GM21786 (cell line): ENCODE results near the gene GPBP1L1.
"Not testable (repeated sequence)": the region's sequence is repeated elsewhere in the genome, so short reads cannot be mapped to it uniquely, and the experiment has no call there.

Experiments
- ATAC-seq: cut with Tn5 transposase; IDR thresholded peaks from one replicate; pipeline ENCODE4 v1.9.1; 2021; ENCODE audit not compliant: unreplicated experiment

GPBP1L1 gene, protein sequence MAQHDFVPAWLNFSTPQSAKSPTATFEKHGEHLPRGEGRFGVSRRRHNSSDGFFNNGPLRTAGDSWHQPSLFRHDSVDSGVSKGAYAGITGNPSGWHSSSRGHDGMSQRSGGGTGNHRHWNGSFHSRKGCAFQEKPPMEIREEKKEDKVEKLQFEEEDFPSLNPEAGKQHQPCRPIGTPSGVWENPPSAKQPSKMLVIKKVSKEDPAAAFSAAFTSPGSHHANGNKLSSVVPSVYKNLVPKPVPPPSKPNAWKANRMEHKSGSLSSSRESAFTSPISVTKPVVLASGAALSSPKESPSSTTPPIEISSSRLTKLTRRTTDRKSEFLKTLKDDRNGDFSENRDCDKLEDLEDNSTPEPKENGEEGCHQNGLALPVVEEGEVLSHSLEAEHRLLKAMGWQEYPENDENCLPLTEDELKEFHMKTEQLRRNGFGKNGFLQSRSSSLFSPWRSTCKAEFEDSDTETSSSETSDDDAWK

DNA sequence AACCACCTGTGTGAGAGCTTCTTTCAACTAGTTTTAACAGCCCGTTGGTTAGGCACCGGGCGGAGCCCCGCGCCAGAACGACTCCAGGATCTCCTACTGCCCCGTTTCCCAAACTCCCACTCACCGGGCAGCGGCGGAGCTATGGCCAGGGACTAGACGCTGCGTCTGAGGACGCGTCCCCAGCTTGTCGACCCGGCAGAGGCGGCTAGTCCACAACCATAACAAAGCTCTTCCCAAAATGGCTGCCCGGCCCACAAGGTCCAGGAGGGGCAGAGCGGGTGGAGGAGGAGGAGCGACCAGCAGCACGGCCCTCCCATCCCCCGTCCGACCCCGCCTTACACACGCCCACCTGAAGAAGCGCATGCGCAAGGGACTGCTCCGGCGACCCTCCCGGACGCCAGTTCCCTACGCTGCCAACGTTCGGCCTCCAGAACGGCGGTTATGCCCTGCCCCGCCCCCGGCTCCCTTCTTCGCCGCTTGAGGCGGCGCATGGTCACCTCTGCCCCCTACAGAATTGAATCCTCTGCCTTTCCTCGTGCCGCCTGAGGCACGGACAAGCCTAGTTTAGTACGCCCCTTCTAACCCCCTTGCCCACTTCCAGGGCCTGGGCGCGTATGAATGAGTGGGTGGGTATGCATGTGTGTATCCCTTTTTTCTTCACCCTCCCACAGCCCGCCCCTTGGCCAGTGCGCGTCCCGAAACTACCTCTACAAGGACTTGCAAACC is at the start of gene GPBP1L1:
Gene GPBP1L1 (minus strand): TSS at position 246 of the 726 bp plus-strand sequence. CDS start 27,446 bp downstream, outside the sequence.
- peak; percentile 53 for ATAC-seq

DNA sequence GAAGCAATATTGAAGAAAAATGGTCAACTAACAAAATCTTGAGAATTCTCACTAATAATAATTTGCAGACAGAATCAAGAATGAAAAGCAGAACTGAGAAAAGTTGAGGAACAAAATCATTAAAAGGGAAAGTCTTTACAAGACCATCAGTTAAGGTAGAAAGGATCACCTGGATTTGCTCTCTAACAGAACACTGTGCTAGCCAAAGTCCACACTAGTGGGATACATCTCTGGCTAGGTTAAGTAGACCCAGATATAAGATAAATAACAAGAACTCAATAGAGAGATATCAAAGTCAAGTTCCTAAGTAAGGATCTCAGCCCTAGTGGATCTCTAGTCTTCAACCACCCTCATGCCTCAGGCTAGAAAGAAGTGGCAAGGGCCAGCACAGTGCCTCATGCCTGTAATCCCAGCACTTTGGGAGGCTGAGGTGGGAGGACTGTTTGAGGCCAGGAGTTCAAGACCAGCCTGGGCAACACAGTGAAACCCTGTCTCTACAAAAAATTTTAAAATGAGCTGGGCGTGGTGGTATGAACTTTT is 44.5 kb upstream of the GPBP1L1 start:
- no peak for ATAC-seq

DNA sequence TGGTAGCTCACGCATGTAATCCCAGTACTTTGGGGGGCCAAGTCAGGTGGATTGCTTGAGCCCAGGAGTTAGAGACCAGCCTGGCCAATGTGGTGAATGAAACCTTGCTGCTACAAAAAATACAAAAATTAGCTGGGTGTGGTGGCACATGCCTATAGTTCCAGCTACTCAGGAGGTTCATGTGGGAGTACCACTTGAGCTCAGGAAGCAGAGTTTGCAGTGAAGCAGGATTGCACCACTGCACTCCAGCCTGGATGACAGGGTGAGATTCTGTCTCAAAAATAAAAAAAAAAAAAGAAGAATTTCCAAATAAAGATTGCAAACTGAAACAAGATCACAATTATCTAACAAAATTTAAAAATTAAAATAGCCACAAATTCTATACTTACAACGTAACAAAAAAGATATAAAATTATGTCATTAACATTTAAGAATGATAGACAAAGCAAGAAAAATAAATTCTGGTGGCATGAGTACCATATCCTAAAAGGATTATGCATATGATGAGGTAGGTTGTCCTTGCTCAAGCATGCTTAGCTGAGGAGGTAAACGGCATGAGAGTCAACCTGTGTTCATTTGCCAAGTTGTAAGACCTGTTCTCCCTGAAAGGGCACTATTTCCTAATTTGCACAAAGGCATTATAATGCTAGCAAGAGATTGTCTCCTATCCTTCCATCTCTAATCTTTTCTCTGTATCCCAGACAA is 43.9 kb upstream of the GPBP1L1 start:
- no peak for ATAC-seq

DNA sequence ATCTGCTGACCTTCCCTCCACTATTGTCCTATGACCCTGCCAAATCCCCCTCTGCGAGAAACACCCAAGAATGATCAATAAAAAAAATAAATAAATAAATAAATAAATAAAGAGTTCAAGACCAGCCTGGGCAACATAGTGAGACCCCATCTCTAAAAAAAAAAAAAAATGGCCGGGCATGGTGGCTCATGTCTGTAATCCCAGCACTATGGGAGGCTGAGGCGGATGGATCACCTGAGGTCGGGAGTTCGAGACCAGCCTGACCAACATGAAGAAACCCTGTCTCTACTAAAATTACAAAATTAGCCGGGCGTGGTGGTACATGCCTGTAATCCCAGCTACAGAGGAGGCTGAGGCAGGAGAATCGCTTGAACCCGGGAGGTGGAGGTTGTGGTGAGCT is 39.7 kb upstream of the GPBP1L1 start:
- ATAC-seq = not testable (repeated sequence)

DNA sequence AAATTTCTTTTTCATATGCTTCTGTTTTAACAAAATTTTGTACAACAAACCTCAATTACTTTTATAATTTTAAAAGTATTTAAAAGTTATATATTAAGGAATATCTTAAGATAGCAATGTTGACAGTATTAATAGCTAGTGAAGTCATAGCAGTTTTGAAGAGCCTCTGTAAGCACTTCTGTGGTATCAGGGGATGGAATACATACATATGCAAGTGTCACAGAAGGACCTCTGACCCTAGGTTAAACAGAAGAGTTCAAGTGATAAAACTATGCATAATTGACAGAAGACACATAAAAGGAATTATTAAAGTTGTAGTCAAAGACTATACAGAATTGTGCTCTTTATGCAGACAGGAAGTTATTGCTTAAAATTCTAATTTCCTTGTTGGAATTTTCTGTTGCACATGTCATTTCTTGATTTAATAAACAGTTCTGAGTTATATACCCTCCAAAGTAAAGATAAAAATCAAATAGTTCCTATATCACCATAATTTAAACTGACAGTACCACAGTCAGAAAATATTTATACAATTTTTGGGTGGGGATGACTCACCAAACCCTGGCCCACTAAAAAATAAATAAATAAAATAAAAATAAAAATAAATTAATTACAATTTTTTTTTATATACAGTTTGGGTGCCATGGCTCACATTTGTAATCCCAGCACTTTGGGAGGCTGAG is 37.1 kb upstream of the GPBP1L1 start:
- no peak for ATAC-seq

DNA sequence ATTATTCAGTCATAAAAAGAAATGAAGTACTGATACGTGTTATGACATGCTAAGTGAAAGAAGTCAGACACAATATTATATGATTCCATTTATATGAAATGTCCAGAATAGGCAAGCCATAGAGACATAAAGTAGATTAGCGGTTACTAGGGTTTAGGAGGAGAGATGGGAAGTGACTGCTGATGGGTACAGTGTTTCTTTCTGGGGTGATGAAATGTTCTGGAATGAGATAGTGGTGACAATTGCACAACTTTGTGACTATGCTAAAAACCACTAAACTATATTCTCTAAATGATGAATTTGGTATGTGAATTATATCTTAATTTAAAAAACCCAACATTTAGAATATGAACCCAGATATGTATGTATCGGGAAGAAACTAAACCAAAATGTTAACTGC is 36.5 kb upstream of the GPBP1L1 start:
- no peak for ATAC-seq

DNA sequence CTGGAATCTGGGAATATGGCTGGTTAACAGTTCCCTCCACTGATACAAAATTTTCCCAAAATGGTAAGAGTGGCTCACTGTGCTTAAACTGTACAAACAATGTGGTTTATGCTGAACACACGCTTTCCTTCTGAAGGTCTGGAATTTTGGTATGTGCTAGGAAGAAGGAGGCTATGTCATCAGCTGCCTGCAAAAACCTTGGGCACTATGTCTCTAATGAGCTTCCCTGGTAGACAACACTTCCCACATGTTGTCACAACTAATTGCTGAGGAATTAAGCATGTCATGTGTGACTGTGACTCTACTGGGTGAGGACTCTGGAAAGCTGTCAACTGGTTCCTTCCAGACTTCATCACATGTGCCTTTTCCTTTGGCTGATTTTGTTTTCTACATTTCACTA is 34.9 kb upstream of the GPBP1L1 start:
- ATAC-seq = no peak

DNA sequence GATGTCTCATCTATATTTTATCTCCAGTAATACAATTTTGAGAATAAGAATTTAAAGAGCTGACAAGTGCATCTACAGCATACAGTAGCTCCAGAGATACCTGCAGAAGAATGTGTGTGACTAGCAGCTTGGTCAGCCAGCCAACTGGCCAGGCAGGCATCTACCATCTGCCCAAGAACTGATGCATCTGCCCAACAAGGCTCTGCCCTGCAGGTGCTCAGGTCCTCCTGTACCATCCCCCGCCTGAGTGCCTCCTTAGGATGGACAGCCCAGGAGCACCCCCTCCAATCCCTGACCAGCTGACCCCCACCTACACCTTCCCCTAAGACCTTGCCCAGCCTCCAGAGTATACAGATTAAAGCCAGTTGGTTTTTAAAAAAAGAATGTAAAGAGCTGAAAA is 32.0 kb upstream of the GPBP1L1 start:
- no peak for ATAC-seq

DNA sequence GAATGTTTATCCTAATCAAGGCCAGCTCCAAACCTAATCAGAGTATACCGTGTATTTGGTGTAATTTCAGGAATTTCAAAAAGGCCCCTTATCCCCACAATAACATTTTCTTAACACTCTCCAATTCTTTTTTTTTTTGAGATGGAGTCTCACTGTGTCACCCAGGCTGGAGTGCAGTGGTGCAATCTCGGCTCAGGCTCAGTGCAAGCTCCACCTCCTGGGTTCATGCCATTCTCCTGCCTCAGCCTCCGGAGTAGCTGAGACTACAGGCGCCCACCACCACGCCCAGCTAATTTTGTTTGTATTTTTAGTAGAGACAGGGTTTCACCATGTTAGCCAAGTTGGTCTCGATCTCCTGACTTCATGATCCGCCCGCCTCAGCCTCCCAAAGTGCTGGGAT is 31.1 kb upstream of the GPBP1L1 start:
- ATAC-seq = not testable (repeated sequence)

DNA sequence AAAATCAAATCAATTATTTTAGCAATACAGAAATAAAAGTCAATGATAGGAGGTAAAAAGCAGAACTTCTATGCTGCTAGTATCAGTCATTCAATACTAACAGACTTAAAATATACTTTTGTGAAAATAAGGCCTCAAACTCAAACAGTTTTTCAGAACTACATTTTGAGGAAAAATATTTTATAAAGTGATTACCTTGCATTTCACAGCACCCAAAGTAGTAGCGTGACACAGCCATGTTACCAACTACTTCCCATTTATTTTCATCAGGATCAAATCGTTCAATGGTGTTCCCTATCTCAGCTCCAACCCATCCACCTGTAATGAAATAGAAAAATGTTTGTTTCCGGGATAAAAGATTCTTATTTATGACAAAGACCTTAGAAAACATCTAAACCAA is 30.4 kb upstream of the GPBP1L1 start:
- ATAC-seq = no peak

DNA sequence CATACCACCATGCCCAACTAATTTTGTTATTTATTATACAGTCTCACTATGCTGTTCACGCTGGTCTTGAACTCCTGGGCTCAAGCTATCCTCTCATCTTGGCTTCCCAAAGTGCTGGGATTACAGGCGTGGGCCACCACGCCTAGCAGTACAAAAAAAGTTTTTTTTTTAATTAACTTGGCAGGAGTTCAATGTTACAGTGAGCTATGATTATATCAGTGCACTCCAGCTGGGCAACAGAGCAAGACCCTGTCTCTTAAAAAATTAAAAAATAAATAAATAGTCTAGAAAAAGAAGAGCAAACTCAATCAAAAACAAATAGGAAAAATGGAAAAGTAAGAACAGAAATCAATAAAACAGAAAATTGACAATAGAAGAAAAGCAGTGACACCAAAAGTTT is 27.4 kb upstream of the GPBP1L1 start:
- no peak for ATAC-seq

DNA sequence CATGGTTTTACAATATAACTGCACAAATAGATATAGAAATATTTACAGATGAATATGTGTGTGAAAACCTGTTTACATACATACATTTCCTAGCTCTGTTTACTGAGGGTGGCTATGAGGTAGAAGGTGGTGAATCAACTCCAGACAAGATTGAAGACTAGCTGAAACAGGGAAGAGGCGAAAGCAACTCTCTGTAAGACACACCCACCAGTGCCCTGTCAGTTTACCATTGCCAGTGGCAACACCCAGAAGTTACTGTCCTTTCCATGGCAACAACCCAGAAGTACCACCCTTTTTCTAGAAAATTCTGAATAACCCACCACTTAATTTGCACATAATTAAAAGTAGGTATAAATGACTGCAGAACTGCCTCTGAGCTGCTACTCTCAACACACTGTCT is 18.3 kb upstream of the GPBP1L1 start:
- no peak for ATAC-seq

DNA sequence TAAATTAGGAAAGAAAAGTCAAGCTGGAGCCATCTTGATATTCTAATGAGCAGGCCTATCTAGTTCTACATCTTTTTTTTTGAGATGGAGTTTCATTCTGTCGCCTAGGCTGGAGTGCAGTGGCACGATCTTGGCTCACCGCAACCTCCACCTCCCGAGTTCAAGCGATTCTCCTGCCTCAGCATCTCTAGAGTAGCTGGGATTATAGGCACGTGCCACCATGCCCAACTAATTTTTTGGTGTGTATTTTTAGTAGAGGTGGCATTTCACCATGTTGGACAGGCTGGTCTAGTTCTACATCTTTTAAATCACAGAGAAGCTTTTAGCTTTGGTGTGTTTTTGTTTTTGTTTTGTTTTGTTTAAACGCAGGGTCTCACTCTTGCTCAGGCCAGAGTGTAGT is 8.5 kb upstream of the GPBP1L1 start:
- no peak for ATAC-seq

DNA sequence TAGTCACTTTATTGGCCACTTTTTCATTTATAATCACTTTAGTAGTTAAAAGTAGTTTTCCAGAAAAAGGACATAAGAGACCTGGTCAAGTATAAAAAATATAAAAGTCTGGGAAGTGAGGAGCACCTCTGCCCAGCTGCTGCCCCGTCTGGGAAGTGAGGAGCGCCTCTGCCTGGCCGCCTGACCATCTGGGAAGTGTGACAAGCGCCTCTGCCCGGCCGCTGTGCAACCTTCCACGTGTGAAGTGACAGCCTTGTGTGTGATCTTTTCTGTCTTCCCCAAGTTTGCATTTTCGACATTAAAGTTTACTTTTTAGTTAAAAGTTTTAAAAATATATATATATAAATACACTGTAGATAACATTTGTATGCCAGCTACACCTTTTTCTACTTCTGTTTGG is 7.5 kb upstream of the GPBP1L1 start:
- not testable (repeated sequence) for ATAC-seq

DNA sequence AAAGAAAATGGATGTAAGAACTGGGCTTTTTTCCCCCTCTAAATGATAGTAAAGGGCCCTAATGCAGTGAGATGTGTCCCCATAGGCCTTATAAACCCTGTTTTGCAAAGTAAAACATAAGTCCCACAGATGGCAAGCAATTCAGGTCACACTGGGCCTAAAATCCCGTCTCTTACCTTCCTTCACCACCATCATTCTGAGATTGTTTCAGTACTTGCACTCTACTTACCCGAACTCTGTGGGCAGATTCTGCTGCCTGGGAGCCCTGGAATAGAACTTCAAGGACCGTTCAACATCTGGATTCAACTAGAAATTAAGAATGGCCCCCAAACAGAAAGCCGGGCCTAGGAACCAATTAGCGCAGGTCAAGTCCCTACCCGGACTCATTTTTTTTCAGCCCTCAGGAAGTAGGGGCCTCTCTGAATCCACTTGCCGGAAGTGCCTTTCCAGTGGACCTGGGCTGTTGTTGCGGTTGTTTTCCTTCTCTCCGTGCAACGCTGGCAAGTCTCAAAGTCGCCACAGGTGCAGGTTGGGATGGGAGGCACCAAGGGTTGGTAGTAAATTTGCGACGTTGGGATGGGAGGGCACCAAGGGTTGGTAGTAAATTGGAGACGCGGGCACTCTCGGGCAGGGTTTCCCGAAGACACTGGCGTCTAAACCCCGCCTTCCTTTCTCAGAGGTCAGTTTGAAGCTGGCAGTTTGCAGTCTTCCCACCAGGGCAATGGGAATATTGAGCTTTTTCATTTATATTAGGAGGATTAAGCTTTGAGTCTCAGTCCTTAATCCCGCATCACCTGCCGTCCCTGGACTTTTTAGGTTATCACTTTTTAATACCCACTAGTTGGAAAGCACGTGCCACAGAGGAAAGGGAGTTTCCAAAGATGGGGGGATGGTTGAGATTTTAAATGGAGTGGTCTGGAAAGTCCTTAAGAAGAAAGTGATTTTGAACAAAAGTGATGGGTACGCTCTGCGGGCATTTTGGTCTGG is 1.7 kb upstream of the GPBP1L1 start, which contains the start of gene TMEM69:
Gene TMEM69 (plus strand): TSS at position 428 of the 987 bp plus-strand sequence. CDS start 2,888 bp downstream, outside the sequence.
- no peak for ATAC-seq

DNA sequence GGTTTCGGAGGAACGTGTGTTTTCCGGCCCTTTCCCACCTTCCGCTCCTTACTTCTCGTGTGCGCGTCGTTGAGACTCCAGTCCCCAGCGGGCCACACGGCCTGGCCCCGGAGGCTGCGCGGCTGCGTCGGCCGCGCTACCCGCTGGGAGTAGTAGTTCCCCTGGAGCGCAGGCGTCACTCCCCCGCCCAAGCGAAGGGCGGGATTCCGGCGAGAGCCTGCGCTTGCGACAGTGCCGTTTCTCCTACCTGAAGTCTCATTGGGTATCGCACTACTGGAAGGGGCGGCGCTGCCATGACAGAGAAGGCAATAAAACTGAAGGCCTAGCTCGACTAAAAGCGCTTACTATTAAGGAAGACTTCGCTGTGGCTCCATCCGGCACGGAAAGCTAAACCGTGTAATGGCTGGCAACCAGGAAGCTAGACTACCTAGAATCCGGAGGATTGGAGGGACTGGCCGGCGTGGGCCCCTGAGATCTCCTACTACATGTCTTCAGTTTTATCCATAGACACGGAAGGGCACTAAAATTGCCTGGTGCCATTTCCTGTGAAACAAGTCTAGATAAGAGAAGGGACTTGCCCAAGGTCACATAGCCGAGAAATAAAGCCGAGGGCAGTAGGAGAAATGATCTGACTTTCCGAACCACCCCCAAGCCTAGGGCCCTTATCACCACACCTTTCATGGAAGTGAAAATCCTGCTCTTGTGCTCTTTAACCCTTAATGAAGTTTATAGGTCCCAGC is 851 bp upstream of the GPBP1L1 start:
- ATAC-seq = peak; percentile 86

DNA sequence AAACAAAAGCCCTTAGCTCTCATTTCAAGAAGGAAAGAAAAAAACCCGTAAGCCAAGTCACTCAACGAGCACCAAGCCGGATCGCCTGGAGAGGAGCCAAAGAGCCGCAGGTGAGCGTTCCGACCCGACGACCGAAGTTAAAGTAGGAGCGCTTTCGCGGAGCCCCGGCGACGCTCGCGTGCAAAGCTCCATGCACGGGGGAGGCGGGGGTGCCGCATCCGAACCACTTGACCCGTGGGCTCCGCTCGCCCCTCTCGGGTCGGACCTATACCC is 382 bp downstream of the GPBP1L1 start:
- peak; percentile 2 for ATAC-seq

DNA sequence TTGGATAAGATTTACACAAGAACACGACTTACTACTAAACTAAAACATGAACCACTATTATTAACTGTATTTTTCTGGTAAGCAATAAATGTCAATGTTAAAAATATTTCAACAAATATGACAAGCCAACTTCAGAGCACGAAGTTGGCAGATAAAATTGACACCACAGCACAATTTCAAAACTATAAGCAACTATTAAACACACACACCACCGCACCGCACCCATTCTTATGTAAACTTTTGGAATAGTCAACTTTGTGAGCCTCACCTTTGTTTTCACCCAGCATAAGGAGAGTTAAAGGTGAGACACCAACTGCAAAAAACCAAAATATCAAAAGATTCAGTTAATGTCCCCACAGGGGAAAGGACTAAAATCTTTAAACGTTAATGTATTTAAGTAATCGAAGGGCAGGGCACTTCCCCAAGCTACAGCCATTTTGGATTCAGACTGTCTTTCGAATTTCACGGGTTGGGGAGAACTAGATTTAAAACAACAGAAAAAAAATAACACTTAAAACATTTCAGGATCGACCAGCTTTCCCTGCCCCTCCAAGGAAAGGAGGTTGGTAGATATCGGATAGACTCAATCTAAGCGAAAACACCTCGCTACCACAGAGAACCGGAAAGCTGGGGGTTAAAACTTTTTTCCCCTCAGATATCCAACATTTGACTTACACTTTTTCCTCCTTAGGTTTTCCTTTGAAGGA is 872 bp downstream of the GPBP1L1 start:
- ATAC-seq = no peak
